ENCODE measurements around the gene ZNF614.
A peak's percentile ranks its signal among the peaks of the same experiment; 100 is the strongest.
"Not testable (repeated sequence)": the region's sequence is repeated elsewhere in the genome, so short reads cannot be mapped to it uniquely, and the experiment has no call there.

The ZNF614 gene

DNA sequence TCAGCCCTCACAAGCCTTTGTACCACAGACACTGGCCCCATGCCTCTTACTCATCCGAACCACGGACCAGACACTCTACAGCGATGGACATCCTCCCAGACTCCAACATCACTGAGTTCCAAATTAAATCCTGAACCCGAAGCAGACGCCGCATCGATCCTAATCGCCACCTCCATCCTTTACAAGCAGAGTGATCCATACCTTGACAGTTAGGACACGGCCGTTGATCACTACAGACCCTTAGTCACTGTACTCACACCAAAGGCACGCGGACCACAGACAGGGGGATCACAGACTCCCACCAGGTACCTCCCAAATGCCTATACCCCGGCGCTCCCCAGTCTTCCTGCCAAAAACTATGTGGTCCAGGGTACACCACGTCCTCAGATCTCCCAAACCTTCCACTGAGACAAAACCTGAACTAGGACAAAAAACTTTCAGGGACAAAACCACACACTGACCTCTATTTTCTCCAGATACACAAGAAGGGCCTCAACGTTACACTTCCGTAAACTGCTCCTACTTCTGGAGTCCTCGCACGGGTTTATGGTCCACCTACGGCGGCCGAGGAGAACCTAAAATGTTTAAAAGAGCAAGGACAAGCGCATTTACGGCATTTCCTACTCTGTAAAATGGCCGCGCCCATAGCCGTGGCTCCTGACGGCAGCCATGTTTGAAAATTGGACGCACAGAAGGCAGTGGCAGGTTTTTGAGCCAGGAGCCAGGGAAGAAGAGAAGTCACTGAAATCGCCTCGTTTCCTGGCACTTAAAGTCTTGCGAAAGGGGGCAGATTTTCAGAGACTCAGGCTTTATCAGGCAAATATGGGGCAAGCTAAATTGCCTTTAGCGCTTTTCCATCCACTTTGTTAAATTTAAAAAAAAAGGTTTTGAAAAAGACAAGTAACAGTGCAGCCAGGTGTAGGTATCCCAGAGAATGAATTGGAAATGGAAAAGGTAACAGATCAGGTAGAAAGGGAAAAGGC lies 41.6 kb downstream of the ZNF614 start, which contains the start of gene ZNF350:
Gene ZNF350, minus strand, starts transcription at position 532 of the 983 bp plus-strand sequence. CDS start 12,480 bp downstream, outside the sequence.
- peak; percentile 80 for DNase-seq (ENCODE audit: low read depth)

DNA sequence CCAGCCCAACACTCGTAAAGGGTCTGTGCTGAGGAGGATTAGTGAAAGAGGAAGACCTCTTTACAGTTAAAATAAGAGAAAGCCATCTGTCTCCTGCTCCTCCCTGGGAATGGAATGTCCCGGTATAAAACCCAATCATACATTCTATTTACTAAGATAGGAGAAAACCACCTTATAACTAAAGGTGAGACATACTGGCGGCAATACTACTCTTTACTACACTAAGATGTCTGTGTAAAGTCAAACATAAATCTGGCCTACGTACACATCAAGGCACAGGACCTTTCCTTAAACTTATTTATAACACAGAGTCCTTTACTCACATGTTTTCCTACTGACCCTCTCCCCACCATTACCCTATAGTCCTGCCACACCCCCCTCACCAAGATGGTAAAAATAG lies 44.8 kb downstream of the ZNF614 start:
- no peak for DNase-seq (ENCODE audit: low read depth)

DNA sequence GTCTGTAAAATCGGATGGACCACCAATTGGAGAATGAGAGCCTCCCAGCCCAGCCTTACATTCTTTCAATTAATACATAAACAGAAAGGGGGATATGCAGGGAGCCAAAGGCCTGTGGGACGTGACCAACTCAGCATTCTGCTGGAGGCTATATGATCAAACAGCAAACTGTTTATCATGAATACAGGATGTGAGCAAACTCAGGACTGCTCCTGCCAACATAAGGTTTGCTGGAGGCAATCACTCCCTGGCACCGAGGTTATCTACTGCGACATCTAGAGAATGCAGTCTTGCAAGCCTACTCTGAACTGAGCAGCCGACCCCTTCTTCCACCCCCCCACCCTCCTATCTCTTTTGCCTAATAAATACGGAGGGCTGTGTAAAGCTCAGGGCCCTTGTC lies 47.3 kb downstream of the ZNF614 start:
- DNase-seq (ENCODE audit: low read depth) = not testable (repeated sequence)

DNA sequence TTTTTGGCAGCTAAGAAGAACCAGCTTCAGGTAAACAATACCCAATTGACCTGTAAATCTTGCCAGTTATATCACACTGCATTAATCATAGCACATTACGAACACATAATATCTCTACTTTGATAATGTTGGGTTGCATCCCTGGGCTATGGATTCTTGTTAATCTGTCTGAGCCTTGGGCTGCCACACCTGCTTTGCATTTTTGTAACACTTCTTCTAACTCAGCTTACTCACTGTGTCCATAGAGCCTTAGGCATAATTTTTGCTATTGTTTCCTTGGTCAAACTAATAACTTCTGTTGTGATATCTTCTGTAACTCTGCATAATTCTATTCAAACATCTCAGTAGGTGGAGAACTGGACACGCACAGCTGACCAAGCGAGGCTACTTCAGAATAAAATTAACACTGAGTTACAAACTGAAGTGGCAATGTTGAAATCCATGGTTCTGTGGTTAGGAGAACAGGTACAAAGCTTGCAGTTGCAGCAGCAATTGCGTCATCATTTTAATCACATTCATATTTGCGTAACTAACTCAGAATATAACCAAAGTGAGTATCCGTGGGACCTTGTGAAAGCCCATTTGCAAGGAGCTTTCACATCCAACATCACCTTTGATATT lies 48.0 kb downstream of the ZNF614 start:
- DNase-seq (ENCODE audit: low read depth) = no peak

DNA sequence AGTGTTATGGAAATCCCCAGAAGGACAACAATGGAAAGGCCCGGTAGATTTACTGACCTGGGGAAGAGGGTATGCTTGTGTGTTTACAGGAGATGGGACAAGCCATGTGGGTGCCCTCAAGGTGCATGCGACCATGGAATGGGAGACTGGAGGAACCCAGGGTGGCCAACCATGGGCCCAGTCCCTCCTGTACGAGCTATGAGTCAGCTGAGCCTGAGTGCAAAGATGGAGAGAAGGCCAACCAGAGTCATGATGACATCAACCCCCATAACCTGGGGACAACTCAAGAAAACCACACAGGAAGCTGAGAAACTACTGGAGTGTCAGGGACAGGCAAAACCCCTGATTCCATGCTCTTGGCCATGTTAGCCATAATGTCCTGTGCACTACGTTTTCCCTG lies 49.3 kb downstream of the ZNF614 start:
- DNase-seq (ENCODE audit: low read depth) = no peak

DNA sequence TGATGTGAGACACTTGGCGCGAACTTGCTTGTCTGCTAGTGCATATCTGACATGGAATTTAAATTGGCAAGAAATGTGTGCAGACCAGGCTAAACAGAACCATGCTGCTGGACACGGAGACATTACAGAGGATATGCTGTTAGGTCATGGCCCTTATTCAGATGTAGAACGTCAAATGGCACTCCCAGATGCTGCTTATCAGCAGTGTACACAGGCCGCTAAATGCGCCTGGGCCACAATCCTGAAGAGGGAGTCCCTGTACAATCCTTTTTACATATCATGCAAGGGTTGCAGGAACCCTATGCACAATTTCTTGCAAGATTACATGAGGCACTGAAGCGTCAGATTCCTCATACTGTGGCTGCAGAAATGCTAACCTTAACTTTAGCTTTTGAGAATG lies 50.8 kb downstream of the ZNF614 start:
- DNase-seq (ENCODE audit: low read depth) = no peak

DNA sequence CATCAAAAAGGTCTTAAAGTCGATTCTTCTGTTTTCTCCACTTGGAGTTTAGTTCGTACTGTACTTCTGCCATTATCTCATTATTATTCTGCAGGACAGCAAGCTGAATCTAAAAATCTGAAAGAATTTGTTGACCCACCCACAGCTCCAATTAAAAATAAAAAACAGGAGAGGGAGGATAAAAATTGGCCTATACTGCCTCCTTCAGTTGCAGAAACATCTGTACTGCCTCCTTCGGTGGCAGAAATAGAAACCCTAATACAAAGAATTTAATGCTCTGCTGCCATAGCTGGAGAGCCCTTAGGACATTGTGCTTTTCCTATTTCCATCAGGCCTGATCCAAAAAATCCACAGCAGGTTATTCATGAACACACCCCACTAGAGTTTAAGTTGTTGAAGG lies 51.3 kb downstream of the ZNF614 start:
- no peak for DNase-seq (ENCODE audit: low read depth)

DNA sequence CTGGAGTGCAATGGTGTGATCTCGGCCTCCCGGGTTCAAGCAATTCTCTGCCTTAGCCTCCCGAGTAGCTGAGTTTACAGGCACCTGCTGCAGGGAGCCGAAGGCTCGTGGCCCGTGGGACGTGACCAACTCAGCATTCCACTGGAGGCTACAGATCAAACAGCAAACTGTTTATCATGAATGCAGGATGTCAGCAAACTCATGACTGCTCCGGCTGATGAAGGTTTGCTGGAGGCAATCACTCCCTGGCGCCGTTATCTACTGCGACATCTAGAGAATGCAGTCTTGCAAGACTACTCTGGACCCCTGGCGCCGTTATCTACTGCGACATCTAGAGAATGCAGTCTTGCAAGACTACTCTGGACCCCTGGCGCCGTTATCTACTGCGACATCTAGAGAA lies 52.4 kb downstream of the ZNF614 start:
- not testable (repeated sequence) for DNase-seq (ENCODE audit: low read depth)

DNA sequence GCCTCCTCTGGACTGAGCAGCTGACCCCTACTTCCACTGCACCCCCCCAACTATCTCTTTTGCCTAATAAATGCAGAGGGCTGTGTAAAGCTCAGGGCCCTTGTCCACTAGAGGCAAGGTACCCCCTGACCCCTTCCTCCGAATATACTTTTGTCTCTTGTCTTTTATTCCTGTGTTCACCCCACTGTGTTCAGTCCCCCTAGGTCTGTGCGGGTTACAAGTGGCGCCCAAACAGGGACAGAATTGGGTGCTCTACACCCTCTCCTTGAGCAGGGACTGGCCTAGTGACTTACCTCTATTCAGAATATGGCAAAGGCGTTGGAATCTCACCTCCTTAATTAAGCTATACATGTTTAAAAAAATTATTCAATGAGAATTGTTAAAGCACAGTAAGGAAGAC lies 56.6 kb downstream of the ZNF614 start:
- no peak for DNase-seq (ENCODE audit: low read depth)

DNA sequence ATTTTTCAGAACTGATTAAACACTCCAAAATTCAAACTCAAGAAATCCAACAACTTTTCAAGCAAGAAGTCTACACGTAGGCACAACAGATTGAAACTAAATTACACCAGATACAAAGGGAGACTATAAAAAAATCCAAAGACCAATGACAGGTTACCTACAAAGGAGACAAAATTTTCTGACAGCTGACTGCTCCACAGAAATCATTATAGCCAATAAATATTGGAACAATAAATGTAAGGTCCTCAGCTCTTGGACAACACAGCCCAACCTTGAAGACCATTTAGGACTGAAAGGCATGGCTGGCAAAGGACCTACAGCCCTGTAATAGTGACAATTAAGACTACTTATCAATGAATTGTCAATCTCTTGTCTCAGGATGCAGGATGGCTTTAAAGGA lies 57.5 kb downstream of the ZNF614 start:
- no peak for DNase-seq (ENCODE audit: low read depth)

DNA sequence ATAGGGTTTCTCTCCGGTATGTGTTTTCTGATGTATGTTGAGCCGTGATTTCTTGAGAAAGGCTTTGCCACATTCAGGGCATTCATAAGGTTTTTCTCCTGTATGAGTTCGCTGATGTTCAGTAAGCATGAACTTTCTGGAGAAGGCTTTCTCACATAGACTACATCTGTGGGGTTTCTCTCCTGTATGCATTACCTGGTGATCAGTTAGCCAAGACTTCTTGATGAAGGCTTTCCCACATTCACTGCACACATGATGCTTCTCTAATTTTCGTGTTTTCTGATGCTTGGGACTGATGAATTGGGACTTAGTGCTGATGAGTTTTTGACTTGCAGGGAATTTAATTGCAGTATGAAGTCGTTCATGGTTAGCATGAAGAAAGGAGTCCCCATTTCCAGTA lies 62.6 kb downstream of the ZNF614 start:
- no peak for DNase-seq (ENCODE audit: low read depth)

Measured in activated T-helper 9 cell treated with anti-CD3 and anti-CD28 coated beads, Interleukin-2, amount 50 U/mL, for 16 hours (primary cell).